Measurements from ENCODE around the gene ZNF92.

- TF ChIP-seq, protein P1, sequence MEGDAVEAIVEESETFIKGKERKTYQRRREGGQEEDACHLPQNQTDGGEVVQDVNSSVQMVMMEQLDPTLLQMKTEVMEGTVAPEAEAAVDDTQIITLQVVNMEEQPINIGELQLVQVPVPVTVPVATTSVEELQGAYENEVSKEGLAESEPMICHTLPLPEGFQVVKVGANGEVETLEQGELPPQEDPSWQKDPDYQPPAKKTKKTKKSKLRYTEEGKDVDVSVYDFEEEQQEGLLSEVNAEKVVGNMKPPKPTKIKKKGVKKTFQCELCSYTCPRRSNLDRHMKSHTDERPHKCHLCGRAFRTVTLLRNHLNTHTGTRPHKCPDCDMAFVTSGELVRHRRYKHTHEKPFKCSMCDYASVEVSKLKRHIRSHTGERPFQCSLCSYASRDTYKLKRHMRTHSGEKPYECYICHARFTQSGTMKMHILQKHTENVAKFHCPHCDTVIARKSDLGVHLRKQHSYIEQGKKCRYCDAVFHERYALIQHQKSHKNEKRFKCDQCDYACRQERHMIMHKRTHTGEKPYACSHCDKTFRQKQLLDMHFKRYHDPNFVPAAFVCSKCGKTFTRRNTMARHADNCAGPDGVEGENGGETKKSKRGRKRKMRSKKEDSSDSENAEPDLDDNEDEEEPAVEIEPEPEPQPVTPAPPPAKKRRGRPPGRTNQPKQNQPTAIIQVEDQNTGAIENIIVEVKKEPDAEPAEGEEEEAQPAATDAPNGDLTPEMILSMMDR (conservative IDR thresholded peaks at IDR 0.05; ENCODE audit: low read length) = no peak
- no peak for TF ChIP-seq EZH2phosphoT487 (IDR thresholded peaks at IDR 0.05; ENCODE audit: borderline replicate concordance, low read depth, low read length)
Measured at GRCh38 chr7:65373608-65374351, at the start of gene ZNF92.

Measured in OCI-LY7 (cell line).